GM12878 (cell line): ENCODE measurements around the gene DDX11. TPM values are rescaled to one million over a fixed set of nuclear protein-coding genes. Genes with fewer than 3 reads are reported as not detected.
"Not testable (repeated sequence)": the region's sequence is repeated elsewhere in the genome, so short reads cannot be mapped to it uniquely, and the experiment has no call there.

Source experiments
- ATAC-seq: fragments of 200-7000 bp; cut with Tn5 transposase; 3 replicates; pipeline ENCODE4 v1.9.1; 2020; ENCODE audit warnings: mild to moderate bottlenecking, moderate library complexity
- BruUV-seq: library from RNA; stranded (reverse); fragments of 400-500 nt; replicated peaks from 2 replicates; lab custom pipeline; 2021; lab: Mats Ljungman, UMichigan
- CTCF ChIA-PET: fragments of 300-600 bp; sonication (Branson Sonifier 250); formaldehyde crosslinking; extraction: SDS; loops from one replicate; lab custom pipeline; 2021; ENCODE audit warnings: inconsistent platforms; lab: Yijun Ruan, JAX
- POLR2A ChIA-PET: fragments of 350-600 bp; formaldehyde crosslinking; extraction: SDS; loops from one replicate; lab custom pipeline; 2021; ENCODE audit warnings: inconsistent platforms; lab: Charles Lee
- RAD21 ChIA-PET: fragments of 300-600 bp; sonication (Branson Sonifier 250); formaldehyde crosslinking; loops from one replicate; lab custom pipeline; 2023; ENCODE audit warnings: antibody characterized with exemption; ENCODE audit not compliant: unreplicated experiment; lab: Charles Lee
- SMC1A ChIA-PET: fragments of 300-600 bp; sonication (Branson Sonifier 250); formaldehyde crosslinking; loops from one replicate; lab custom pipeline; 2023; ENCODE audit not compliant: unreplicated experiment, uncharacterized antibody; lab: Charles Lee
- DNase-seq: peaks from one replicate; pipeline ENCODE4 v3.0.0-alpha.2; 2011; ENCODE audit warnings: low read depth, low spot score
- FAIRE-seq: peaks from 3 replicates; lab custom pipeline; 2011; peaks lifted over from hg19 to GRCh38; lab: Jason Lieb, UNC
- H2AFZ ChIP-seq: 2 replicates; pipeline ENCODE4 v1.6.0; 2011; ENCODE audit warnings: low read depth, low read length, control low read depth; ENCODE audit not compliant: control insufficient read depth
- H3K27ac ChIP-seq: 2 replicates; pipeline ENCODE4 v1.5.1; 2011; ENCODE audit warnings: control low read depth; ENCODE audit not compliant: control insufficient read depth, insufficient read depth
- H3K27me3 ChIP-seq, 2 experiments: replicated peaks in 1 of 2; 2 replicates each; pipeline versions ENCODE4 v1.6.0 to v1.6.1; 2011; ENCODE audit warnings: low read length in 1 of 2; ENCODE audit not compliant: control insufficient read depth in 2 of 2, insufficient read depth in 2 of 2
- H3K36me3 ChIP-seq, 2 experiments: 2 replicates each; pipeline ENCODE4 v1.5.1; 2011; ENCODE audit warnings: low read length in 1 of 2; ENCODE audit not compliant: control insufficient read depth in 2 of 2, insufficient read depth in 2 of 2
- H3K4me1 ChIP-seq: 2 replicates; pipeline ENCODE4 v1.6.1; 2011; ENCODE audit warnings: mild to moderate bottlenecking, low read length, moderate library complexity, mixed read lengths; ENCODE audit not compliant: control insufficient read depth, insufficient read depth
- H3K4me2 ChIP-seq: 2 replicates; pipeline ENCODE4 v1.6.0; 2011; ENCODE audit warnings: control low read depth; ENCODE audit not compliant: control insufficient read depth, insufficient read depth
- H3K4me3 ChIP-seq: fragments of 200-600 bp; sonication (generic); 2 replicates; pipeline ENCODE4 v1.5.1; 2016
- H3K79me2 ChIP-seq: 2 replicates; pipeline ENCODE4 v1.6.0; 2011; ENCODE audit warnings: low read length; ENCODE audit not compliant: control insufficient read depth, insufficient read depth
- H3K9ac ChIP-seq: 2 replicates; pipeline ENCODE4 v1.8.0; 2011; ENCODE audit warnings: low read length, control low read depth, mixed read lengths; ENCODE audit not compliant: control insufficient read depth, insufficient read depth
- H3K9me3 ChIP-seq: replicated peaks from 3 replicates; pipeline ENCODE4 v1.5.1; 2011; ENCODE audit warnings: mild to moderate bottlenecking, low read length; ENCODE audit not compliant: control insufficient read depth, insufficient read depth
- H4K20me1 ChIP-seq: 2 replicates; pipeline ENCODE4 v1.6.0; 2011; ENCODE audit not compliant: control insufficient read depth, insufficient read depth
- WGBS: methylation state at CpG from one replicate; pipeline ENCODE4 v1.1.6; 2016; ENCODE audit warnings: low lambda C conversion rate; ENCODE audit not compliant: insufficient replicate concordance, insufficient coverage; ENCODE audit errors: missing lambda C conversion rate; 5-methylcytosine and 5-hydroxymethylcytosine counted together
- in situ Hi-C: fragments of 300-500 bp; cut with MboI; formaldehyde crosslinking; loops from 9 replicates; pipeline ENCODE4 v1.14.3; 2018; ENCODE audit warnings: mixed read lengths
- intact Hi-C: fragments of 100-400 bp; cut with micrococcal nuclease; formaldehyde crosslinking; loops from one replicate; pipeline ENCODE4 v1.14.2; 2022; ENCODE audit not compliant: unreplicated experiment
- polyA plus RNA-seq, 11 experiments: library from polyadenylated mRNA; depleted of rRNA in 4 of 11; unstranded in 6 of 11; stranded (reverse) in 5 of 11; fragments of >200 nt; fragmentation: Nextera tagmentation in 4 of 11; fragmentation: Illumina TruSeq in 1 of 11; extraction: Ambion mirVana in 4 of 11; extraction: Trizol in 1 of 11; gene quantifications; 1 replicate in 1 of 11; 2 replicates in 10 of 11; pipeline versions ENCODE4 v1.2.1 to v1.2.3, GENCODE V29; 2011 to 2016; ENCODE audit warnings: inconsistent platforms in 2 of 11, missing spikeins in 2 of 11, low read depth in 1 of 11
- total RNA-seq, 4 experiments: library from RNA; depleted of rRNA in 3 of 4; stranded (reverse); fragments of >200 nt in 3 of 4; fragmentation: Illumina TruSeq in 1 of 4; extraction: Trizol in 1 of 4; gene quantifications; 2 replicates each; pipeline versions ENCODE4 v1.2.1 to v1.2.3, GENCODE V29; 2013 to 2021

Gene DDX11
- total and polyA plus RNA-seq, 10 of the 15 experiments (the other 5 are each of a cell fraction or from before 2014, with no cell fraction given): 3.8 to 94.2 (median 46.3) TPM

GRCh38 chr12:31087486-31087885 lies 13.8 kb downstream of the DDX11 start:
- H3K79me2 ChIP-seq, in situ Hi-C loops, H2AFZ ChIP-seq, H3K27ac ChIP-seq, H3K27me3 ChIP-seq, H3K9ac ChIP-seq, RAD21 ChIA-PET, FAIRE-seq, H3K9me3 ChIP-seq, ATAC-seq, BruUV-seq, intact Hi-C loops, CTCF ChIA-PET, H4K20me1 ChIP-seq, DNase-seq, SMC1A ChIA-PET, H3K4me2 ChIP-seq, POLR2A ChIA-PET, H3K4me1 ChIP-seq, H3K4me3 ChIP-seq: not testable (repeated sequence)
- 95% methylated on average over 7 of the region's 8 CpGs for WGBS
- H3K36me3 ChIP-seq: peaks cover 0 to 13% of the 10 kb centered on the region in 2 experiments; a peak in 2 of 4 replicates

- H3K27me3 ChIP-seq, H3K9me3 ChIP-seq, SMC1A ChIA-PET, H4K20me1 ChIP-seq, H3K4me3 ChIP-seq, H3K79me2 ChIP-seq, DNase-seq, intact Hi-C loops, H2AFZ ChIP-seq, H3K4me1 ChIP-seq, POLR2A ChIA-PET, FAIRE-seq, ATAC-seq, BruUV-seq, H3K27ac ChIP-seq, in situ Hi-C loops, RAD21 ChIA-PET, CTCF ChIA-PET, H3K4me2 ChIP-seq, H3K9ac ChIP-seq: not testable (repeated sequence)
- H3K36me3 ChIP-seq: peaks cover 0 to 13% of the 10 kb centered on the region in 2 experiments; a peak in 2 of 4 replicates
- 89% methylated on average over 2 of the region's 2 CpGs for WGBS
Observed at GRCh38 chr12:31087956-31088355, 14.3 kb downstream of the DDX11 start.
